SU-DHL-6 (cell line): ENCODE results near the gene PGAM2.

Experiments
- H2AFZ ChIP-seq: fragments of 200-600 bp; sonication (generic); 2 replicates; pipeline ENCODE4 v1.6.1; 2014; ENCODE audit warnings: low read depth, mild to moderate bottlenecking, moderate library complexity, mixed read lengths, antibody characterized with exemption, low read length; ENCODE audit not compliant: severe bottlenecking
- H3F3A ChIP-seq: fragments of 200-600 bp; shearing (Covaris generic); 2 replicates; pipeline ENCODE4 v1.6.0; 2016; ENCODE audit warnings: antibody characterized with exemption, mild to moderate bottlenecking; ENCODE audit not compliant: insufficient read depth
- H3K27ac ChIP-seq: fragments of 200-600 bp; sonication (generic); 2 replicates; pipeline ENCODE4 v1.5.1; 2016; ENCODE audit warnings: low read depth, mild to moderate bottlenecking, low read length, moderate library complexity, mixed read lengths
- H3K27me3 ChIP-seq: fragments of 200-600 bp; sonication (generic), shearing (Covaris generic); 2 replicates; pipeline ENCODE4 v1.6.0; 2014; ENCODE audit warnings: mild to moderate bottlenecking, low read length
- H3K36me3 ChIP-seq: fragments of 200-600 bp; sonication (generic); 2 replicates; pipeline ENCODE4 v1.6.1; 2014; ENCODE audit warnings: mild to moderate bottlenecking, low read length, mixed read lengths
- H3K4me2 ChIP-seq: fragments of 300-600, 200-600 bp; shearing (Covaris generic), sonication (generic); 2 replicates; pipeline ENCODE4 v1.6.0; 2014; ENCODE audit warnings: low read length, low read depth, mild to moderate bottlenecking; ENCODE audit not compliant: poor library complexity, severe bottlenecking
- H3K4me3 ChIP-seq: fragments of 200-600 bp; sonication (generic); 2 replicates; pipeline ENCODE4 v1.5.1; 2014; ENCODE audit warnings: antibody characterized with exemption, low read length, mild to moderate bottlenecking, mixed read lengths; ENCODE audit not compliant: insufficient read depth, poor library complexity, severe bottlenecking
- H3K79me2 ChIP-seq: fragments of 200-600 bp; sonication (generic); 2 replicates; pipeline ENCODE4 v1.6.1; 2014; ENCODE audit warnings: mild to moderate bottlenecking, low read length, moderate library complexity; ENCODE audit not compliant: insufficient read depth
- H3K9ac ChIP-seq: fragments of 200-600 bp; sonication (generic); 2 replicates; pipeline ENCODE4 v1.7.0; 2014; ENCODE audit warnings: mild to moderate bottlenecking, low read length
- H3K9me2 ChIP-seq: fragments of 200-600 bp; sonication (generic); replicated peaks from 2 replicates; pipeline ENCODE4 v1.6.1; 2014; ENCODE audit warnings: low read length; ENCODE audit not compliant: insufficient read depth
- H3K9me3 ChIP-seq: fragments of 200-600 bp; sonication (generic); 2 replicates; pipeline ENCODE4 v1.6.1; 2014; ENCODE audit warnings: low read length, mixed read lengths; ENCODE audit not compliant: insufficient read depth
- H4K20me1 ChIP-seq: fragments of 200-600 bp; sonication (generic); 2 replicates; pipeline ENCODE4 v1.6.1; 2014; ENCODE audit warnings: low read depth, mild to moderate bottlenecking, antibody characterized with exemption, low read length, moderate library complexity, mixed read lengths
- EZH2phosphoT487 ChIP-seq: fragments of 200-600 bp; sonication (generic), shearing (Covaris generic); conservative IDR thresholded peaks from 2 replicates; pipeline ENCODE4 v1.6.1; 2018; ENCODE audit warnings: mild to moderate bottlenecking, antibody characterized with exemption, low read length, moderate library complexity, mixed read lengths
- TF ChIP-seq, protein P1 (sequence below): fragments of 200-600 bp; sonication (generic); IDR thresholded peaks from one replicate; pipeline ENCODE4 v1.5.1; 2017; ENCODE audit warnings: antibody characterized with exemption, mild to moderate bottlenecking, low read length, moderate library complexity; ENCODE audit not compliant: insufficient read depth, poor library complexity, severe bottlenecking

The PGAM2 gene

DNA sequence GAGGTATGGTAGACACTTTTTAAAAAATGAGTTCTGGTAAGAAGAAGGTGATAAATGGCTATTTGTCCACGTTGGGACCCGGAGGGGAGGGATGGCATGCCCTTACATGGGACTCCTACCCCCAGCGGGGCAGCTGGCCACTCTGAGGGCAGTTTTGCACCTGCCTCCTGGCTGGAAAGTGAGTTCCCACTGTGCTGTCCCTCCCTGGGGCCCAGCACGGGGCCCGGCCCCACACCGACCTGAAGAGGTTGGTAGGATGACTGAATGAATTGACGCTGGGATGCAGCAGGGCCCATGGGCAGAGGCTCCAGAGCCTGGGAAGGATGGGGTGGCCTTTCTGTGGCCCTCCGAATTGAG is 38.2 kb upstream of the PGAM2 start:
- H4K20me1 ChIP-seq: no peaks in the 10 kb centered on the region
- H3F3A ChIP-seq: no peaks in the 10 kb centered on the region
- H3K9me2 ChIP-seq: no peaks in the 10 kb centered on the region
- H3K9ac ChIP-seq: no peak overlapping the region
- H3K4me2 ChIP-seq: no peak overlapping the region
- no peaks in the 10 kb centered on the region for H3K27me3 ChIP-seq
- no peaks in the 10 kb centered on the region for H3K9me3 ChIP-seq
- H3K79me2 ChIP-seq: no peaks in the 10 kb centered on the region
- no peak overlapping the region for H3K4me3 ChIP-seq
- no peaks in the 10 kb centered on the region for H3K36me3 ChIP-seq
- no peak overlapping the region for H3K27ac ChIP-seq
- no peak for TF ChIP-seq EZH2phosphoT487
- TF ChIP-seq, protein P1, sequence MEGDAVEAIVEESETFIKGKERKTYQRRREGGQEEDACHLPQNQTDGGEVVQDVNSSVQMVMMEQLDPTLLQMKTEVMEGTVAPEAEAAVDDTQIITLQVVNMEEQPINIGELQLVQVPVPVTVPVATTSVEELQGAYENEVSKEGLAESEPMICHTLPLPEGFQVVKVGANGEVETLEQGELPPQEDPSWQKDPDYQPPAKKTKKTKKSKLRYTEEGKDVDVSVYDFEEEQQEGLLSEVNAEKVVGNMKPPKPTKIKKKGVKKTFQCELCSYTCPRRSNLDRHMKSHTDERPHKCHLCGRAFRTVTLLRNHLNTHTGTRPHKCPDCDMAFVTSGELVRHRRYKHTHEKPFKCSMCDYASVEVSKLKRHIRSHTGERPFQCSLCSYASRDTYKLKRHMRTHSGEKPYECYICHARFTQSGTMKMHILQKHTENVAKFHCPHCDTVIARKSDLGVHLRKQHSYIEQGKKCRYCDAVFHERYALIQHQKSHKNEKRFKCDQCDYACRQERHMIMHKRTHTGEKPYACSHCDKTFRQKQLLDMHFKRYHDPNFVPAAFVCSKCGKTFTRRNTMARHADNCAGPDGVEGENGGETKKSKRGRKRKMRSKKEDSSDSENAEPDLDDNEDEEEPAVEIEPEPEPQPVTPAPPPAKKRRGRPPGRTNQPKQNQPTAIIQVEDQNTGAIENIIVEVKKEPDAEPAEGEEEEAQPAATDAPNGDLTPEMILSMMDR: no peak
- no peak overlapping the region for H2AFZ ChIP-seq

DNA sequence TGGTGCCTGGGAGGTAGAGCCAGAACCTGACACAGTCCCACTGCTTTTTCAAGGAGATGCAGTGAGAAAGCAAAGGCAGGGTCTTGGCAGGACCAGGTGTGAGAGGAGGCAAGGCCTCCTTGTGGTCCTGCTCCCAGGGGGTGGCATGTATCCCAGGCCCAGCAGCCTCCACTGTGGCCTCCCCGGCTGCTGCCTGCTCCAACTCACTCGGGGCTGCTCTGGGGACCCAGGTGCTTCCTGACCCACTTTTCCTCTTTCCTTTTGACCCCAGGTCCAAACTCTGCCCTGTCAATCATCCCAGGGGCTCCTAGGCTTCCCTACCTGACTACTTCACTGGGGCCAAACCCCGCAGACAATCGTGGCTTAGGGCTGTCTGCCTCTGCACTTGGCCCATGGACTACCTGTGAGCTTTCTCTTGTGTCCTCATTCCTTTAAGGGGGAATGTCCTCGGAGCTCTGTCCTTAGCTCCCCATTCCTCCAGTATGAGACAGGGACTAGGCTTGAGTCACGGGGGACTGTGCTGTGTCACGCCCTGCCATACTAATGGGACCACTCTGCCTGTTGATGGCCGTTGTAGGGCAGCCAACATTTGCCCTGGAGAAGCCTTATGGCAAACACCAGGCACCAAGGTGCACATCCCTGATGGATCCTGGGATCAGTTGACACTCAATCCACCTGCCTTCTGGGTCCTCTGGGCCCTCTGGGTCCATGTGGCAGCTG is 37.6 kb upstream of the PGAM2 start:
- no peak overlapping the region for H2AFZ ChIP-seq
- H3K4me3 ChIP-seq: no peak overlapping the region
- H3K27ac ChIP-seq: no peak overlapping the region
- no peaks in the 10 kb centered on the region for H3F3A ChIP-seq
- H3K9me2 ChIP-seq: no peaks in the 10 kb centered on the region
- TF ChIP-seq, protein P1: no peak
- no peak for TF ChIP-seq EZH2phosphoT487
- no peak overlapping the region for H3K9ac ChIP-seq
- H4K20me1 ChIP-seq: no peaks in the 10 kb centered on the region
- H3K9me3 ChIP-seq: no peaks in the 10 kb centered on the region
- H3K4me2 ChIP-seq: no peak overlapping the region
- H3K36me3 ChIP-seq: no peaks in the 10 kb centered on the region
- H3K27me3 ChIP-seq: no peaks in the 10 kb centered on the region
- H3K79me2 ChIP-seq: no peaks in the 10 kb centered on the region

DNA sequence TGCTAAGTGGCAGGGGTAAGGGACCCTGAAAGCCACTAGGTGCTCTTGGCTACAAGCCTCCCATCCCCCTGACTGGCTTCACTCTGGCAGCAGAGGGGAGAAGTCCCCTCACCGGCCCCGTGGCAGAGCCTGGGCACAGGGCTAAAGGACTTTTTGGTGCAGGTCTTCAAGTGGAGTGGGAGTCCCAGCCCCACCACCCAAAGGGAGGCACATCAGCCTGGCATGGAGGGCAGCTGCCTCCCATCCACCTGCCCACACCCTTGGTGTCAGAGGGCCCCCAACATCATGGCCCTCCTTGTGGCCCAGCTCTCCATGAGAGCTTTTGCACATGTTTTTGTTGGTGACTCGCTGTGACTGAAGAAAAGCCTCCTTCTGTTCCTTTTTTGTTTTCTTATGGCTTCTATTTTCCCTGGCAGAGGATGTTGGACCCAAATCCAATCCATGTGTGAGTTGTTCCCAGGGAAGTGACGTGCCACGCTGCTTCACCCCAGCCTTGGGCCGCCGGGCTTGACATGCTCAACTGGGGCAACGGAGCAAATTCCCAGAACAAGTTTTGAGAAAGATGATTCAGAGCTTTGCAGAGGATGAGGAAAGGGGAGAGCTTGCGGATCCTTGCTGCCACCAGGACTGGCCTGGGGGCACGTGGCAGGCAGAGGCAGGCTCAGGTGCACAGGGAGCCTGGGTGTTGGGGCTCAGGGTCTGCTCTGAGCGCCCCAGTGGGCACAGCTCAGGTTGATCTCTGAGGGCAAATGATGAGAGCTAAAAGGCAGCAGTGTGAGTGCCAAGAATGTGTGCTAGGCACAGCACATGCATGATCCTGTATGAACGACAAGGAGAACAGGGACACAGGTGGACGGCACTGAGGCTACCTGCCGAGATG is 36.8 kb upstream of the PGAM2 start:
- Histone ChIP-seq H4K20me1 (no peaks in the 10 kb centered on the region), H3F3A (no peaks in the 10 kb centered on the region), H3K36me3 (no peaks in the 10 kb centered on the region), H3K27ac (no peak overlapping the region), H3K9me3 (no peaks in the 10 kb centered on the region), H3K79me2 (no peaks in the 10 kb centered on the region), H3K4me2 (no peak overlapping the region), H3K27me3 (no peaks in the 10 kb centered on the region), H3K4me3 (no peak overlapping the region), H3K9ac (no peak overlapping the region), H3K9me2 (no peaks in the 10 kb centered on the region), H2AFZ (no peak overlapping the region)
- TF ChIP-seq, protein P1: no peak
